GM18526 (cell line): ENCODE results near the gene RECQL5.

Experiments used
- POLR2A ChIP-seq: IDR thresholded peaks from 3 replicates; pipeline ENCODE4 v1.6.1; 2011; ENCODE audit not compliant: insufficient read length; ENCODE audit errors: extremely low read depth

Gene RECQL5

DNA sequence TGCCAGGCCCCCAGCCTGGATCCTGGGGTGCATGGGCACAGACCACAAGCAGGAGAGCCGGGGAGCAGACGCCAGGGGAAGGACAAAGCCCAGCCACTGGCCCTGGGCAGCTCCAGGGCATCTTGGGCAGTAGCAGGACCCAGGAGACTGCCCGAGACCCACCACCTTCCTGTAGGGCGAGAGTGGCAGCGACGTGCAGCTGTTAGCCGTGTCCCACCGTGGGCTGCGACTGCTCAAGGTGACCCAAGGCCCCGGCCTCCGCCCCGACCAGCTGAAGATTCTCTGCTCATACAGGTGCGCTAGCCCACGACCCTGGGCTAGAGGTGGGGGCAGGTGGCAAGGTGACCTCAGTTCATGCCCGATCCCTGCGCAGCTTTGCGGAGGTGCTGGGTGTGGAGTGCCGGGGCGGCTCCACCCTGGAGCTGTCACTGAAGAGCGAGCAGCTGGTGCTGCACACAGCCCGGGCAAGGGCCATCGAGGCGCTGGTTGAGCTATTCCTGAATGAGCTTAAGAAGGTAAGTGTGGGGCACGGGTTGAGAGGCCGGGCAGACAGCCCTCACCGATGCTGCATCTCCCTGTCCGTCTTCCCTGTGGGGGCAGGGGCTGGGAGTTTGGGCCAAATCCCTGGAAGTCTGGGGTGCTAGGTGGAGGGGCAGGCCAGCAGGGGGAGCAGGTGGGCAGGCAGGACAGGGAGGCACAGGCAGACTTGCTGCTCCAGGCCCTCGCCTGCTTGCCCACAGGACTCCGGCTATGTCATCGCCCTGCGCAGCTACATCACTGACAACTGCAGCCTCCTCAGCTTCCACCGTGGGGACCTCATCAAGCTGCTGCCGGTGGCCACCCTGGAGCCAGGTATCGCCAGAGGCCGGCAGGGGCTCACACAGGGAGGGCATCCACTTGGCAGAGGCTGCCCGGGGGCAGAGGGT is 47.2 kb downstream of the RECQL5 start:
- TF ChIP-seq POLR2A = no peak

- TF ChIP-seq POLR2A = no peak
Measured at GRCh38 chr17:75617675-75618074, 49.3 kb downstream of the RECQL5 start.

GRCh38 chr17:75617218-75617617 is 49.7 kb downstream of the RECQL5 start:
- no peak for TF ChIP-seq POLR2A

DNA sequence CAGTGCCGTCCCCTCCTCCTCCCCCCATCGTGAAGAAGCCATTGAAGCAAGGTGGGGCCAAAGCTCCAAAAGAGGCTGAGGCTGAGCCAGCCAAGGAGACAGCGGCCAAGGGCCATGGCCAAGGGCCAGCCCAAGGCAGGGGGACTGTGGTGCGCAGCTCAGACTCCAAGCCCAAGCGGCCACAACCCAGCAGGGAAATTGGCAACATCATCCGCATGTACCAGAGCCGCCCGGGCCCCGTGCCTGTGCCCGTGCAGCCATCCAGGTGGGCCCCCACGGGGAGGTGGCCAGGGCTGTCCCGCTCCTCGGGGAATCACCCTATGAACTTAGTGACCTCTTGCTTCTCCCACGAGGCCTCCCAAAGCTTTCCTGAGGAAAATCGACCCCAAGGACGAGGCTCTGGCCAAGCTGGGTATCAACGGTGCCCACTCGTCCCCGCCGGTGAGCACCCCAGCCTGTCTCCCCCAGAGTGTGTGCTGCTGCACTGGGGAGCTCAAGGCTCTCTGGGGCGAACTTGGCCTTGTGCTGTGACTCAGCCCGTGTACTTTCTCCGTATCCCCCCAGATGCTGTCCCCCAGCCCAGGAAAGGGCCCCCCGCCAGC is 50.3 kb downstream of the RECQL5 start:
- no peak for TF ChIP-seq POLR2A

DNA sequence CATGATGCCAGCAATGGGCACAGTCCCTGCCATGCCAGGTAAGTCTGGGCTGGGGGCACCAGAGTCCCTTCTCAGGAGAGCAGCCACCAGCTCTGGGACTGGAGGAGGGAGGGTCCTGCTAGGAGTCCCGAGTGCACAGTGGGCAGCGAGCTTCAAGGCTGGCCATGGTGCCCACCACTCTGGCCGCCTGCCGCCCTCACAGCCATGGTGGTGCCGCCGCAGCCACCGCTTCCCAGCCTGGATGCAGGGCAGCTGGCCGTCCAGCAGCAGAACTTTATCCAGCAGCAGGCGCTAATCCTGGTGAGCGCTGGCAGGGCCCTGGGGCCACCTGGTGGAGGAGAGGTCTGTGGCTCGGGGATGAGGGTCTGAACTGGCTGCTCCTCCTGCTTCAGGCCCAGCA is 51.7 kb downstream of the RECQL5 start:
- no peak for TF ChIP-seq POLR2A

DNA sequence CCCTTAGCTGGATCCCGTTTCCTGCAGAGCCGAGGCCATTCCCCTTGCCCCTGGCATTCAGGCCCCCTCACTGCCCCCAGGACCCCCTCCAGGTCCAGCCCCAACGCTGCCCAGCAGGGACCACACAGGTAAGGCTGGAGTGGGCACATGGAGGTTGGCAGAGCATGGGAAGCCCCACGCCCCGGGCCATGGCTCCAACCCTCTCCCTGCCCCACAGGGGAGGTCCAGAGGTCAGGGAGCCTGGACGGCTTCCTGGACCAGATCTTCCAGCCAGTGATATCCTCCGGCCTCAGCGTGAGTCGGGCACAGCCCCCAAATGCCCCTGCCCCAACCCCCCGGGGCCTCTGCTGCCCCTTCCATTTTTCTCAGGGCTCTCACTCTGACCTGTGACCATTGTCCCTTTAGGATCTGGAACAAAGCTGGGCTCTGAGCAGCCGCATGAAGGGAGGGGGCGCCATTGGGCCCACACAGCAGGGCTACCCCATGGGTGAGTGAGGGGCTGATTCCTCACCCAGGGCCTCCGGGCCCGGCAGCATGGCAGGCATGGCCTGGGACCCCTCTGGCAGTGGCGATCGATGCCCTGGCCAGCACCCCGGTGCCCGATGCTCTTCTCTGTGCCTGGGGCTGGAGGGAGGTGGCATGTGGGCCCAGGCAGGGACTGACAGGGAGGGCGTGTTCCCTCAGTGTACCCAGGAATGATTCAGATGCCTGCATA is 52.2 kb downstream of the RECQL5 start:
- TF ChIP-seq POLR2A = no peak

GRCh38 chr17:75614006-75614405 is 52.9 kb downstream of the RECQL5 start:
- no peak for TF ChIP-seq POLR2A

GRCh38 chr17:75612906-75613626 is 53.9 kb downstream of the RECQL5 start:
- no peak for TF ChIP-seq POLR2A

- no peak for TF ChIP-seq POLR2A
Measured at GRCh38 chr17:75611851-75612429, 55.0 kb downstream of the RECQL5 start.

GRCh38 chr17:75610103-75610984 is 56.6 kb downstream of the RECQL5 start:
- no peak for TF ChIP-seq POLR2A

GRCh38 chr17:75607086-75607485 is 59.9 kb downstream of the RECQL5 start:
- no peak for TF ChIP-seq POLR2A

GRCh38 chr17:75605790-75606189 is 61.2 kb downstream of the RECQL5 start:
- TF ChIP-seq POLR2A = no peak

DNA sequence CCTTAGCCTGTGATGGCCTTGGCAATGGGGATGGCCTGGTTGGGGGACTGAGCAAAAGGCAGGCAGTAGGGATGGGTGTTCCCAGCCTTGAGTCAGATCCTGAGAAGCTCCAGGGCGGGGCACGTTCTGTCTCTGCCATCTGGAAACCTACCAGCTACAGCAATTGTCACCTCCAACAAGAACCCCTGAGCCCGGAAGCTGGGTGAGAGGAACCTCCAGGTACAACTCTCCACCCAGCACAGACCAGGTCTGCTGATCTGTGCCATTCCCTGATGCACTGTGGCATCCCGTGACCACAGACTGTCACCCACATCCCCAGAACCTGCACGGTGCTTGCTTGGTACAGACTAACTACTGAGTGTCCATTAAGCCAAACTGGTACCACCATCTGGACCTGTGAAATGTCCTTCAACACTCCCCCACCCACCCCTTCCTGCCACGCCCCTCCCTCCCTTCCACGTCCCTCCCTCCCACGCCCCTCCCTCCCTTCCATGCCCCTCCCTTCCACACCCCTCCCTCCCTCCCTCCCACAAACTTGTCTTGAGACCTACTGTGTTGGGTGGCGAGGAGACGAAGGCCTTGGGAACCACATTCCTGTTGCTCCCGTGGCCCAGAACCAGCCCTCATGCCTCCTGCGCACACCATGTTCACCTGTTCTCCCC is 62.8 kb downstream of the RECQL5 start:
- TF ChIP-seq POLR2A = no peak

DNA sequence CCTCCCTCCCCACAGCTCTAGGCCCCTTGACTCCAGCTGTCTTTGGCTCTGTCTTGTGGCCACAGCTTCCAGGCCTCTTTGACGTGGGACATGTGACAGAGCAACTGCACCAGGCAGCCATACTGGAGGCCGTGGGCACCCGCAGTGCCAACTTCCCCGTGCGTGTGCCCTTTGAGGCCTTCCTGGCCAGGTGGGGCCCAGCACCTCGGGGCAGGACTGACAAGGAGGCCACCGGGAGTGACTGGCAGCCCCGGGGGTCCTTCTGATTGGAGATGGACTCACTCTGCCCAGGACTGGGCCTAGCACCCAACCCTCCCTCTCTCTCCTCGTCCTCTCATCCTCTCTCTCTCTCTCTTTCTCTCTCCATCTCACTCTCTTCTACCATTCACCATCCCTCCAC is 63.8 kb downstream of the RECQL5 start:
- TF ChIP-seq POLR2A = no peak

GRCh38 chr17:75602644-75603043 is 64.3 kb downstream of the RECQL5 start:
- no peak for TF ChIP-seq POLR2A
